CD4-positive, alpha-beta T cell treated with Interleukin-10 for 1 hour (primary cell): ENCODE results near the gene FAM221A.
"Not testable (repeated sequence)": the region's sequence is repeated elsewhere in the genome, so short reads cannot be mapped to it uniquely, and the experiment has no call there.

ENCODE experiments used
- DNase-seq: peaks from one replicate; pipeline ENCODE4 v3.0.0-alpha.2; 2020

FAM221A gene

GRCh38 chr7:23679898-23680413 is at the start of gene FAM221A:
FAM221A (plus strand) TSS chr7:23680199; CDS start chr7:23680219, 20 bp downstream.
- DNase-seq: peak; percentile 83

- DNase-seq: no peak
These were observed 46.6 kb upstream of the FAM221A start for GRCh38 chr7:23633417-23633816.

GRCh38 chr7:23645822-23646221 is 34.2 kb upstream of the FAM221A start:
- DNase-seq: no peak

- DNase-seq: no peak
These were observed 26.1 kb upstream of the FAM221A start for GRCh38 chr7:23653942-23654341.

GRCh38 chr7:23654508-23654907 is 25.5 kb upstream of the FAM221A start:
- no peak for DNase-seq

GRCh38 chr7:23655433-23655832 is 24.6 kb upstream of the FAM221A start:
- DNase-seq: no peak

GRCh38 chr7:23658831-23659427 is 21.1 kb upstream of the FAM221A start:
- DNase-seq: no peak

GRCh38 chr7:23661385-23661784 is 18.6 kb upstream of the FAM221A start:
- no peak for DNase-seq

GRCh38 chr7:23662124-23662983 is 17.6 kb upstream of the FAM221A start:
- DNase-seq: no peak

- DNase-seq: no peak
These were observed 17.1 kb upstream of the FAM221A start for GRCh38 chr7:23662984-23663313.

- no peak for DNase-seq
These were observed 15.9 kb upstream of the FAM221A start for GRCh38 chr7:23664122-23664521.

GRCh38 chr7:23672033-23672432 is 8.0 kb upstream of the FAM221A start:
- no peak for DNase-seq

GRCh38 chr7:23680414-23681405 is 711 bp downstream of the FAM221A start:
- peak; percentile 59 for DNase-seq

- DNase-seq: not testable (repeated sequence)
These were observed 4.0 kb downstream of the FAM221A start for GRCh38 chr7:23684041-23684440.

- DNase-seq: no peak
These were observed 5.7 kb downstream of the FAM221A start for GRCh38 chr7:23685731-23686130.

- DNase-seq: no peak
These were observed 7.0 kb downstream of the FAM221A start for GRCh38 chr7:23687011-23687410.

GRCh38 chr7:23689165-23689564 is 9.2 kb downstream of the FAM221A start:
- DNase-seq: no peak

- DNase-seq: no peak
These were observed 11.3 kb downstream of the FAM221A start for GRCh38 chr7:23691320-23691719.

- DNase-seq: no peak
These were observed 13.2 kb downstream of the FAM221A start for GRCh38 chr7:23693224-23693623.

GRCh38 chr7:23696916-23697441 is 17.0 kb downstream of the FAM221A start:
- DNase-seq: peak; percentile 55

GRCh38 chr7:23698822-23699221 is 18.8 kb downstream of the FAM221A start:
- no peak for DNase-seq

GRCh38 chr7:23700046-23700445 is 20.0 kb downstream of the FAM221A start:
- no peak for DNase-seq
